ENCODE data around the gene MIEF1.
A peak's percentile ranks its signal among the peaks of the same experiment; 100 is the strongest.

Gene MIEF1

DNA sequence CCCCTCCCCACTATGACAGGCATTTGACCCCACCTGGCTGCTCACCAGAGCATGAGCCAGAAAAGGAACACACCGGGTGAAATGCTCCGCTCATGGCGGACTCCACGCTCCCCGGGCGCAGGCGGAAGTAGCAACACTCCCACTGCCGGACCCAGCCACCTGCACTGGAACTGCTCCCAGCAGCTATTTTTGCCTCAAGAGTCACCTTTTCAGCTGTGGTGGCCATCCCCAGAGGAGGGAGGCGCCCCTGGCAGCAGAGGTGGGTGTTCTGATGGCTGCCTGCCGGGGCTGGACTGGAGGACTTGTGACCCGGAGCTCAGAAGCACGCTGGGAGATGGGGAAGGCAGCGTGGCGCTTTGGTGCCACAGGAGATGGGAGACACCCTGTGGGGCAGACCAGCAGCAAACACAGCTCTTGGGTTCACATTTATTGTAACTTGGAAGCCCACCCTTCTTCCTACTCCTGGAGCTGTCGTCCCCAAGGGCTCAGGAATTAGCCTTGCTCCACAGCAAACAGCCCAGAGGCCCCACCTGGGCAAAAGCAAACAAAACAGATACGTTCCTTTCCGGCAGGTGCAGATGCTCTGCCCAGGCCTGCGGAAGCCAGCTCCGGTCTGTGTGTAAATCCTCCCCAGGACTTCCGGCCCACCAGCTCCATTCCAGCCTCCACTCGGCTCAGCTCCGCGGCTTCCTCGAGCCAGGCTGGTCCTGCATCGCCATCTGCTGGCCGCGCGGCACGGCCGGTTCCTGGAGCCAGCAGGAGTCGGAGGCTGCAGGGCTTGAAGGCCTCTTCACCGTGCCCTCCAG is 26.8 kb downstream of the MIEF1 start:
- no peak for DNase-seq (ENCODE audit: low read depth)

DNA sequence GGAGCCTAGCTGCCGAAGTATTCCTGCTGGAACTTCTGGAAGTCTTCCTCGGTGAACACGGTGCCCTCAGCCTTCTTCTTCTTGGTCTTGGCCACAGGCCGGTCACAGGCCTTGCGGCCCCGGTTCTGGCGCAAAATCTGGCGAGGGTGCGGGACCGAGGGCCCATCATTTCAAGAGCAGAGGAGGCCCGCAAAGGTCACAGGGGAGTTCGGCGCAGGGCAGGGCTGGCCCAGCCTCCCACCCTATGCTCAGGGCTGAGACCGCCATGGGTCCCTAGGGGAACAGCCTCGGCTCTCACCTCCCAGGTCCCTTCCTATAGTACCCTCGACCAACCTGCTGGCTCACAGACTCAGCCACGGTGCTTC is 27.4 kb downstream of the MIEF1 start:
- no peak for DNase-seq (ENCODE audit: low read depth)

DNA sequence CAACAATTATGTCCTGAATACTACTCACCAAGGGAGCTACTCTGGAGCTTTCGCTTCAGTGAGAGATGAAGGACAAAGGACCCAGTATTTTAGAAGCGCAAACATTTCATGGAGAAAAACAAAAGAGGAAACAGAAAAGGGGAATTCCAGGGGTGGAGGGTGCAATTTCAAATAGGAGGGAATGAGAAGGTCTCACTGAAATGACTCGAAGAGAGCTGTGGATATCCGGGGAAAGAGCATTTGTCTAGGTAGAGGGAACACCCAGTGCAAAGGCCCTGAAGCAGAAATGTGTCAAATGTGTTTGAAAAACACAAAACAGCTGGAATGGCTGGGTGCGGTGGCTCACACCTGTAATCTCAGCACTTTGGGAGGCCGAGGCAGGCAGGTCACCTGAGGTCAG is 28.0 kb downstream of the MIEF1 start:
- no peak for DNase-seq (ENCODE audit: low read depth)

- DNase-seq (ENCODE audit: low read depth) = no peak
These were observed 28.7 kb downstream of the MIEF1 start for GRCh38 chr22:39530692-39531331.

DNA sequence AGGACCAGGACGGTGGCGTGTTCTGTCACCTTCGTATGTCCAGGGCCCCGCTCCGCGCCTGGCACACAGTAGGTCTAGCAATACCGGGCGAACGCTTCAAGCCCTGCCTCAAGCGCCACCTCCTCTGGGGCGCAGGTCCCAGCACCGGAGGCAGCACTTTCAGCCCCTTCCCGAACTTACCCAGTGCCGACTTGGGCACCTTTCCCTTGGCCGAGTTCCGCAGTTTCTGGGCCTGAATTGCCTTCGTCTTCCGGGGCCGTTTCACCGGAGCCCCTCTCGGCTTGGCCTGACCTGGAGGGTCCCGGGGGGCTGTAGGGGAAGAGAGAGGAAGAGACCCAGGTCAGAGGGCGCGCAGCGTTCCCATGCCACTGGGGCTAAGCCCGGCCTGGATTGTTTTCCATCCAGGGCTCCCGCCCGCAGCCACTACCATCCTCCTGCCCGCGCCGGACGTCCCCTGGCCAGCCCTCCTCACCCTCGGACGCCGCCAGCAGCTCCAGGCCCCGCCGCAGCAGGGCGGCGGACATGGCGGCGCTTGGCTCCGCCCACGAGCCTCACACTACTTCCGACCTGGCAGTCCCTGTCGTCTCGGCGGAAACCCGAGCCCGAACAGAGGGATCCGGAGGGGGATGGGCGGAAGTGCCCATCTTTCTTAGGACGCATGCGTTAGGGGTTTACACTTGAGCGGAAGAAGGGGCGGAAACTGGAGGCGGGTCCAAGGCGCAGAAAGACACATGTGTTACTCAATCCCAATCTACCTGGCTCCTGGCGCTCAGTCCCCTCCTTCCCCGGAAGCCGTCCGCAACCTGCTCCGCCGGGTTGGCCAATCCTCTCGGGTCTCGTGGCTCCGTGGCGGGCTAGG is 30.4 kb downstream of the MIEF1 start, which contains the start of gene RPS19BP1:
Gene RPS19BP1 (minus strand): TSS at position 534 of the 859 bp plus-strand sequence. CDS start 10 bp downstream, at position 524.
- peak; percentile 98 for DNase-seq (ENCODE audit: low read depth)

- no peak for DNase-seq (ENCODE audit: low read depth)
These were observed 32.0 kb downstream of the MIEF1 start for GRCh38 chr22:39534092-39534506.

DNA sequence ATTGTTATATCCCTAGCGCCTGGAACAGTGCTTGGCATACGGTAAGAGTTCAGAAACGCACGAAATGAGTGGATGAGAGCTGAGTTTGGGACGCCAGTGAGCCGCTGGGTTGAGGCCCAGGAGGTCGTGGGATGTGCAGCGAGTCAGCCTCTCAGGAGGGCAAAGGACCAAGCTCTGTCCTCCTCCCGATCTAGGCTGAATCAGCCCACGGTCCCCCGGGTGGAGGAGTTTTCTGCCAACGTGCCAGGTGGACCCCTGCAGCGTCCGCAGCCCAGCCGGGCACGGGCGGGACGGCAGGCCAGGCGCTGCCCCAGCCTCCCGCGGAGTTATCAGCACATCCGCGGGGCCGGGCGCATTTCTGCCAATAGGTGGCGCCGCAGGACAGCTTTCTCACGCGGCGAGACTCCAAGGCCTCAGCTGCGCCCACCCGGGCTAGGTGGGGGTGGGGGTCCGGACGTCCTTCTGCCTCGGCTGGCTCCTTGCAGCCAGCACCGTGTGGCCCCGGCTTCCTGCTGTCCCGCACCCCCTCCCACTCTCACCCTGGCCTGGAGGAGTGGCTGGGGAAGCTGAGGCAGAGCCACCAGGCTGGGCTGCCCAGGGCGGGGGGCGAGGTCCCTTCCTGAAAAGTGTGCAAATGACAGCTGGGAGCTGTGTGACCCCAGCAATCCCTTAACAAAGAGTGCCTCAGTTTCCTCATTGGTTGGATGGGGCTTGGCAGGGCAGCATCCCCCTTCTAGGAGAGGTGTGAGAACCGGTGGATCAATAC is 32.7 kb downstream of the MIEF1 start:
- DNase-seq (ENCODE audit: low read depth) = no peak

- DNase-seq (ENCODE audit: low read depth) = no peak
These were observed 33.3 kb downstream of the MIEF1 start for GRCh38 chr22:39535357-39535725.

GRCh38 chr22:39535831-39536449 is 33.9 kb downstream of the MIEF1 start:
- DNase-seq (ENCODE audit: low read depth) = no peak

DNA sequence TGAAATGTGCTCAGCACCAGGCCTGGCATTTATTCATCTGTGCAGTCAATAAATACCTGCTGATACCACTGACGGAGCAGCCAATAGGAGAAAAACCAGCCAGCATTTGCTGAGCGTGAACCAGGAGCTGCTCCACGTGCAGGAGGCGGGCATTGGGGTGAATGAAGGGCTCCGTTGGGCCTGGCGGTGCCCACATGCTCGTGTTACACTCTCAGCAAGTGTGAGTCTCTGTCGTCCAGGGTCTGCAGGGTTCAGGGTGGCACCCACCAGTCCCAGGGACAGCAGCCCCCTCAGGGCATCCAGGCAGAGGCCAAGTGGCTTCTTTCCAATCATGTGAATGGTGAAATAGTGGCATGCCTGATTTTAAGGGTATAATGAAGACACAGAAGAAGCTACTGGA is 34.6 kb downstream of the MIEF1 start:
- DNase-seq (ENCODE audit: low read depth) = no peak

DNA sequence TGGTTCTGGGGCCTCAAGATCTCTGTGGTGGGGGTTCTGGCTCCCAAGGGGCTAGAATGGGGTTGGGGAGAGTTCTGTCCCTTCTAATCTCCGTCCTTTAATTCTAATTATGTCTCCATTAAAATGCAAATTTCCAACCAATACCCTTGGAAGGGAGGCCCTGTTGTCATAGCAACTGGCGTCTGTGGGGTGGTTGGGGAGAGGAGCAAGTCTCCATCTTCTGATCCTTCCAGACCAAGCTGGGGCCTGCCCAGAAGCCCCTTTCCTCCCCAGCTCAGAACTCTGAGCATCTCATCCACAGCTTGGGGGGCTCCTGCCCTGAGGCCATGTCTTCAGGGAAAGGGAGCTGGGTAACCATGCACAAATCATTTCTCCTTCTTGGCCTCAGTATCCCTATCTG is 35.9 kb downstream of the MIEF1 start:
- no peak for DNase-seq (ENCODE audit: low read depth)

- DNase-seq (ENCODE audit: low read depth) = no peak
These were observed 41.0 kb downstream of the MIEF1 start for GRCh38 chr22:39543095-39543494.

- DNase-seq (ENCODE audit: low read depth) = no peak
These were observed 43.6 kb downstream of the MIEF1 start for GRCh38 chr22:39545386-39546365.

GRCh38 chr22:39546889-39547586 is 44.9 kb downstream of the MIEF1 start:
- no peak for DNase-seq (ENCODE audit: low read depth)

DNA sequence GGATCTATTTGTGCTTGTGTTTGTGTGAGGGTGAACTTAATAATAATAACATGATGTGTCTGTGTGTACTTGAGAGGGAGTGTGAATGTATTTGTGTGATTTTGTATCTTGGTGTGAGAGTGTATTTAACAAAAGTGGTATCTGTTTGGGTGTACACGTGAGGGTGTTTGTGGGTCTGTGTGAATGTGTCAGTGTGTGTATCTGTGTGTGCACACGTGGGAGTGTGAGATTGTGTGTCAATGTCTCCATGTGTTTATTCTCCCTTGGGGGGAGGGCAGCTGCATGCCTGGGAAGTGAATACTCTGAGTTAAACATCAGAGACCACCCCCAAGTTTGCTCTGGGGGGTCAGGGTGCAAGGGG is 45.5 kb downstream of the MIEF1 start:
- no peak for DNase-seq (ENCODE audit: low read depth)

DNA sequence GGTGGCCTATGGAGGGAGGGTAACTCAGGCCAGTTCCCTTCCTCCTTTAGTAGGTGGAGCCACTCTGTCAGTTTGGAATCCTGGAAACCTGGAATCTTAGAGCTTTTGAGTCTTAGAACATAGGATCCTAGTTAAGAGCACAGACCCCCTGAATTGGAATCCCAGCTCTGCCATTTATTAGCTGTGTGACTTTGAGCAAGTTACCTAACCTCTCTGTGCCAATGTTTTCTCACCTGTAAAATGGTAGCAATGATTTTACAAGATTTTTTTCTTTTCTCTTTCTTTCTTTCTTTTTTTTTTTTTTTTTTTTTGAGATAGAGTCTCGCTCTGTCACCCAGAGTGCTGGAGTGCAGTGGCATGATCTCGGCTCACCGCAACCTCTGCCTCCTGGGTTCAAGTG is 51.3 kb downstream of the MIEF1 start:
- no peak for DNase-seq (ENCODE audit: low read depth)

DNA sequence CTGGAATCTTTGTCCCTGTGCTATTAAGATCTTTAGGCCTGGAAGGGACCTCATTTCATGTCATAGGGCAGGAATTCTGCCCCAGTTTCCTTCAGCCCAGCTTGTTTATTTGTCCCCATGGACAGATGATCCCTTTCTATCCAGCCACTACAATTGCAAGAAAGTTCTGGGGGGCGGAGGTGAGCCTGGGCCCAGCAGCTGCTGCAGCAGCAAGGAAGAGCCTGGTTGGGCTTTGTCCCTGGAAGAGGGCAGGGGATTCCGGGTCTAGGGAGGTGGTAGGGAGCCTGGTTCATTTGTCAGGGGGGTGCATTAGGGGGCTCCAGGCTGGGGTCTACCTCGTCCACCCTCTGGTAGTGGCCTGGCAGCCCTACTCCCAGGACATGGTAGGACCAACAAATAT is 52.1 kb downstream of the MIEF1 start:
- no peak for DNase-seq (ENCODE audit: low read depth)

DNA sequence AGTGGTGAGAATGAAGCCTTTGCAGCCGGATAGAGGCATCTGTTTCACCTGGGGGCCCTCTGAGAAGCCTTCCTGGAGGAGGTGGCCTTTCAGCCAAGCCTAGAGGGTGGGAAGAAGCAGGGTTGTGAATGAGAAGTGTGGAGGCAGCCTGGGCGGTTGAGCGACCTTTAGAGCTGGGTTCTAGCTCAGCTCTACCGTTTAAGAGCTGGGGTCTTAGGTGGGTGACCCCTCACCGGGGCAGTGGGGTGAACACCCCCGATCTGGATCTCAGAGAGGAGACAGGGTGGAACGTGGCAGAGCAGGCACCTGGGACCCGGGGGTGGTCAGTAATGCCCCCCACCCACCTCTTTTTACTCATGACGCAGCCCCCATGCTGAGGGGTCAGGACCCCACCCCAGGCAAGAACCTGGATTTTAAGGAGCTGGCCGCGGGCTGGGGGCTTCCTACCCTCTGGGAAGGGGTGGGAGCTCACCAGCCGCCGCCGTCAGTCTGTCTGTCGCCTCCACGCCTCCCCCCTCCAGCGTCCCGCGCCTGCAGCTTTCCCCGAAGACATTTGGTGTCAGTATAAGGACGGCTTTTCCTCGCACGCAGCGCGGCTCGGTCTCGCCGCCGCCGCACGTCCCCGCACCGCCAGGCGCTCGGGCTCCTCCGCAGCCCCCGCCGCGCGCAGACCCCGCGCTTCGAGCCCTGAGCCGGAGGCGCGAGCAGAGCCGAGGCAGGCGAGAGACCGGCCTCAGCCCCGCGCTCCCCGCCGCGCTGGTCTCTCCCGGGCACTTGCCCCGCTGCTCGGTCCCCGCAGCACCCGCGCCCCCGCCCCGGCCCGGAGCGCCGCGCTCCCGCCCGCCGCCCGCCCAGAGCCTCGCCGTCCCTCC is 55.1 kb downstream of the MIEF1 start:
- DNase-seq (ENCODE audit: low read depth) = no peak

GRCh38 chr22:39558254-39558727 is 56.2 kb downstream of the MIEF1 start:
- DNase-seq (ENCODE audit: low read depth) = no peak

Data from HS-27A (cell line).